Muscle of arm (tissue), 14 donors: ENCODE data around the gene MALRD1. TPM values are rescaled to one million over a fixed set of nuclear protein-coding genes. Genes with fewer than 3 reads are reported as not detected.
A peak's percentile ranks its signal among the peaks of the same experiment; 100 is the strongest.

Experiments used
- DNase-seq: peaks from one replicate; pipeline ENCODE4 v3.0.0-alpha.2; 2013
- long read RNA-seq, 11 donors: transcript quantifications; one replicate each; lab custom pipeline, GENCODE V29; 2026
- polyA plus RNA-seq, 12 donors: library from polyadenylated mRNA; unstranded; fragments of 120-200 nt; gene quantifications; one replicate each; pipeline ENCODE4 v1.2.1, GENCODE V29; 2013; ENCODE audit not compliant: insufficient read length in 12 of 12

The MALRD1 gene
- 10 to 100 TPM in 1 of 12 donors, 1 to 10 TPM in 3, under 1 TPM in 7, not detected in 1; 0.41 to 46.1 (median 0.87) TPM for polyA plus RNA-seq
- long read RNA-seq, donor 1: 0 reads
- long read RNA-seq, donor 2: 0 reads
- long read RNA-seq, donor 3: 0 reads
- long read RNA-seq, donor 4: 0 reads
- long read RNA-seq, donor 5: 0 reads
- long read RNA-seq, donor 6: 0 reads
- long read RNA-seq, donor 7: 0 reads
- long read RNA-seq, donor 8: 0 reads
- long read RNA-seq, donor 9: 0 reads
- long read RNA-seq, donor 10: 0 reads
- long read RNA-seq, donor 11: 0 reads

DNA sequence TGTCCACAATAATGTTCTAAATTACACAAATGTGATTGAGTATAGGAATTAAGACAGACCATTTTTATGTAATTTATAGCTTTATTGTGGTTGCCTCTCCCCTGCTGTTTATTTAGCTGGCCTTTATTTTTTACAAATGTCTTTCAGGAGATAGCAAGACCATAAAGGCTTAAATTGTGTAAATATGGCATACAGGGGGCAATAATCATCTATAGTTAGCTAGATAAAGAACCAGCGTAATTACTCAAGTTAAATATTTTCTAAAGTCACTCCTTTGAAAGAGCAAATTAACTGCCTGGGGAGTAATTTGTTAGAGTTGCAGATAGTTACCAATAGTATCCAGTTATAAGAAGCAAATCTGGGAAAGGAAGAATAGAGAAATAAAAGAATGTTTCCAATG lies at the start of gene MALRD1:
Gene MALRD1, plus strand, starts transcription at position 313 of the 400 bp plus-strand sequence. CDS start 138 bp downstream, outside the sequence.
- DNase-seq: no peak

DNA sequence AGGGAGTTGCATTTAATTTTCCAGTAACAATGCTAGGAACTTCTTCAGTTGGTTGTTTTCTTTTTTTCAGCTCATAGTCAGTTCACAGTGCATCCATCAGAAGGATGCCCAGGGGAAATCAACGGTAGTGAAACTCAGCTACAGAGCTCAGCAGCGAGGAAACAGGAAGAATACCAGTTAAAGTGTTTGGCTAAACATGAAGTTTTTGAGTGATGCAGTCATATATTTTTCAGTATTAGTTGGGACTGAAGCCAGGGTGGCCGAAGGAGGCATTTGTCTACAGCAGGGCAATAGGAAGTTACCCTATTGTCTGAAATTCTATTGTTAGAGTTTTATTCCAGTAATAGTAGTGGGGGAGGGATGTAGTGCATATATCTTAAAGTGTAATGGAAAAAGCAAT lies 45.3 kb upstream of the MALRD1 start:
- peak; percentile 10 for DNase-seq

DNA sequence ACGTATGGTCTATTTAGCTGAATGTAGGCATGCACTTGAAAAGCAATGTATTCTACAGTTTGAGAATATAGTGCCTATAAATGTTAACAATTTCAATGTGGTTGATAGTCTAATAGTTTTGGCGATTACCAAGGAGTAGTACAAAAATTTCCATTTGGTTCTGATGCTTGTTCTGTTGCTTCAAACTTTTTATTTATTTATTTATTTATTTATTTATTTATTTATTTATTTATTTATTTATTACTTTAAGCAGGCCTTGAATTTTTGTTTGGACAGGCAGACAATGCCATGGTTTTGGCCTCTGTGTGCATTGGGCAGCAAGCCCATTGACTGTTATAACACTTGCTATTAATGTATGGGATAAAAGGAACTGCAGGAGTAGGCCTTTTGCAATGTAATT lies 36.5 kb upstream of the MALRD1 start:
- DNase-seq: no peak

DNA sequence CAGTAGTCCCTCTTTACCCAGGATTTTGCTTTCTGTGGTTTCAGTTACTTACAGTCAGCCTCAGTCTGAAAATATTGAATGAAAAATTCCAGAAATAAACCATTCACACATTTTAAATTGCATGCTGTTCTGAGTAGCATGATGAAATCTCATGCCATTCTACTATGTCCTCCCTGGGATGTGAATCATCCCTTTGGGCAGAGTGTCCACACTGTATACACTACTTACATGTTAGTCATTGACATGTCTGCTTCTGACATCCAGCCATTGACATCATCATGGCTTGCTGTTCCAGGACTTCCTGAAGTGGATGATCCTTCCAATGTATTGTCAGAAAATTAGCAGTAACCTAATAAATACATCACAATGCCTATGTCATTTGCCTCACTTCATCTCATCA lies 34.6 kb upstream of the MALRD1 start:
- DNase-seq: no peak

DNA sequence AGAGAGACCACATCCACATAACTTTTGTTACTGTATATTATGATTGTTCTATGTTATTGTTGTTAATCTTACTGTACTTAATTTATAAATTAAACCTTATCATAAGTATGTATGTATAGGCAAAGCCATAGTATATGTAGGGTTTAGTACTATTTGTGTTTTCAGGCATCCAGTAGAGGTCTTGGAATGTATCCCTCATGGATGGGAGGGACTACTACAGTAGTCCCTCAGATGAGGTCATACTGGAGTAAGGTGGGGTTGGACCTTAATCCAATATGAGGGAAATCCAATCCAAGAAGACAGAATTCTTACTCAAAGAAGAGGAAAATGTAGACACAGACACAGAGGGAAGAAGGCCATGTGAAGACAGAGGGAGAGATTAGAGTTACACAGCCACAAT lies 34.1 kb upstream of the MALRD1 start:
- no peak for DNase-seq

DNA sequence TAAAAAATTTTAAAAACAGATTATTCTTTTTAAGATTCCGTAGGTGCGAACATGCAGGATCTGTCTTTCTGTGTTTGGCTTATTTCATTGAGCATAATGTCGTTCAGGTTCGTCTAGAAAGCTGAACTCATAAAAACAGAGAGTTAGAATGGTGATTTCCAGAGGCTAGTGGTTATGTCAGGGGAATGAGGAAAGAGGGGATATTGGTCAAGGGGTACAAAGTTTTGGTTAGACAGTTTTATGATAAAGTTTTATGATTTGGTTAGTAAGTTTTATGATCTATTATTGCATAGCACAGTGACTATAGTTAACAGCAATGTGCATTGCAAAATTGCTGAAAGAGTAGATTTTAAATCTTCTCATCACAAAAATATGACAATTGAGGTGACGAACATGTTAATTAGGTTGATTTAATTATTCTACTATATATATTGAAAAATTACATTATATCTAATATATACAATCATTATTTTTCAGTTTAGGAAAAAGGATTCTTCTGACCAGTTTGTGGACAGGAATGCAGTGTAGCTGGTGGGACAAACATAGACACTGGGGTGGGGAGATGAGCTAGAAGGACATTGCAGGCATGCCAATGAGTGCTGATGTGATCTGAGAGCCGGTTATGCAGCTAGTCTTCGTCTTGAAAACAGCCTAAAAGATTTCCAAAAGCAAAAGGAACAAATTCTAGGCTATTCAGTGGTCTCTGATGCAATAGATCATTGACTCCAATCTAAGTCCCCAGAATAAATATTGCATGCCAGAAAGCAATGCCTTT lies 31.3 kb upstream of the MALRD1 start:
- DNase-seq: no peak

DNA sequence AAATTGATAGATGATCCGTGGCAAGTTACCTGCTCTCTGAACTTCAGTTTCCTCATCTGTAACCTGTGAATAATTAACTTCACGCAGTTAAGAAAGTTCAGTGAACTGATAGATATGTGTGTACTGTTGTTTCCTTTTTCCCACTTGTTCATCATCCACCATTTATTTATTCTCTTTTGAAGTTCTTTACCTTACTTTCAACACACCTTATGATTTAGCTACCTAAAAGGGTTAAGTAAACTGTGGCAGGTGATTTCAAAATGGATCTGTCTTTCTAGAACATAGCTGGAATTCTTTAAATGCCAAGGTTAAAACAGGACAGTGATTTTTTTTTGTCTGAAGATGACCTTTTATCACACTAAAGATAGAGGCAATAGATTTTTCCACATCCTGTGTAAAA lies 27.4 kb upstream of the MALRD1 start:
- DNase-seq: no peak

DNA sequence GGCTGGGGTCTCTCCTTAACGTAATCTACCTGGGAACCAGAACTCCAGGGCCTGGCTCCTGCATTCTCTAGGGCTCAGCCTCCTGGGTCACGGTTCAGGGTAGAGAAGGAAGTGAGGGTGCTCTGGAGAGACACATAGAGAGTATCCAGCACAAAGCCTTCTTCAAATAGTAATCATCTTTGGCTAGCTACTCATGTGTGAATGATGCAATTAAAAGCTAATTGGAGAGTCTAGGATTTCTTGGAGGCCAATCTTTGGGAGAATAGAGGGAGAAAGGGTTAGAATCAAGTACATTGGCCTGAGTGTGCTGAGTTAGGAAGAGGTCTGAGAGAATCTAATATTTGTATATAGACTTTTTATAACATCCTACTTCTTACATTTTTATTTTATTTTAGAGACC lies 24.0 kb upstream of the MALRD1 start:
- DNase-seq: no peak

DNA sequence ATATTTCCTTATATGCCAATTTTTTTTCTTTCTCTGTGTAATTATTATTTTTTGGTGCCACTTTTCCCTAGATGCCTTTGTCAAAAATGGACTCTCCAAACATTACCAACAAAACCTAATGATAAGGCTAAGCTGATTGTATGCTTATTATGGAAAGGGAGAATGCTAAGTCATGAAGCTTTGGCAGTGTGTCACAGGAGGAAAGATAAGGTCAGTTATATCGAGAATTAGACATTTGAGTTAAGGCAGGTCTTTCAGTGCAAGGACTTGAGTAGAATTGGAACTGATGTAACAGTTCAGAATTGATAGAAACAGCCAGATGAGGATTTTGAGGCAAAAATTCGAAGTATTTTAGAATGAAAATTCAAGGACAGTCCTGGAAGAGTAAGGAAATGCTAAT lies 16.8 kb upstream of the MALRD1 start:
- no peak for DNase-seq

DNA sequence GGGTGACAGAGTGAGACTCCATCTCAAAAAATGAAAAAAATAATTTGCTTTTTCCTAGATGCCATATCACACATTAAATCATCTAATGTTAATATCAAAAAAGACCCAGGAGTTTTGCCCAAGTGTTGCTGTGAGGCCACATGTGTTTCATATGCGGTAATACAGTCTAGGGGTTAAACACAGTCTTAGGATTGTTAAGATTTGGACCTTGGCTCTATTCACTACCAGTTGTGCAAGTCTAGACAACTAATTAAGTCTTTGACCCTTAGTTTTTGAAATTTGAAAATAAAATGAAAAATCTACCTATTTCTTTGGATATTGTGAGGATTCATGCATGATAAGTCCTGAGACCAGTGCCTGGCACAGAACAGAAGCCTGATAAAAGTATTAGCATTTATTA lies 14.9 kb upstream of the MALRD1 start:
- no peak for DNase-seq

DNA sequence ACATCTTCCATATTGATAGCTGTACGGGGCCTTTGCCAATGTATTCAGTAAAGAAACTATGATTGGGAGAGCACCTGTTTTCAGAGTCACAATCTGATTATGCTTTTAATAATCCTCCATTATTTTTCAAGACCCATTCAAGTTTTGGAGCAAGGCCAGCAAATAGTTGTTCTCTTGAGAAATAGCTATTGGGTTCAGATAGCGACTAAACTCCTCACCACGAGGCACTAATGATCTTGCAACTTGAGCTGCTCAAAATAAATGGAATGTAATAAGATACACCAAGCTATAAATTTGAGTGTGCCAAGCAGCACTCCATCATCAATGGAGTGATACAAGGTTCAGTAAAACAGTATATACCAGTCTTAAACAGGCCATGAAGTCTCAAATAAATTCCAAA lies 7.4 kb upstream of the MALRD1 start:
- no peak for DNase-seq

DNA sequence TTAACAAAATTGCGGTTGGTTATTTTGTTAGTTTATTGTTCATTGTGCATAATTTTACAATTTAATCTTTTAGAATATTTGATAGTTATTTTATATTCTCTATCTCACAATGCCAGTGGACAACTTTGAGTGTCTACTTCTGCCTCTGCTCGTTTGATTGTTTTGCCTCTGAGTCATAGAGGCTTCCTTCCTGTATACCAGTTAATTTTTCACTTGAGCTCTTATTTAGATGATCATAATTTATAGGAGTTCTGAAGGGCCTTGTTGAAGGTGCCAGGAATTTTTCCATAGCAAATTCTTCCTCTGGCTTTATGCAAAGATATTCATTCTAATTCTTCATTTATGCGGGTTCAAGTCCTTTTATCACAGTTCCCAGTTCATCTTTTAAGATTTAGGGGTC lies 5.2 kb upstream of the MALRD1 start:
- no peak for DNase-seq

DNA sequence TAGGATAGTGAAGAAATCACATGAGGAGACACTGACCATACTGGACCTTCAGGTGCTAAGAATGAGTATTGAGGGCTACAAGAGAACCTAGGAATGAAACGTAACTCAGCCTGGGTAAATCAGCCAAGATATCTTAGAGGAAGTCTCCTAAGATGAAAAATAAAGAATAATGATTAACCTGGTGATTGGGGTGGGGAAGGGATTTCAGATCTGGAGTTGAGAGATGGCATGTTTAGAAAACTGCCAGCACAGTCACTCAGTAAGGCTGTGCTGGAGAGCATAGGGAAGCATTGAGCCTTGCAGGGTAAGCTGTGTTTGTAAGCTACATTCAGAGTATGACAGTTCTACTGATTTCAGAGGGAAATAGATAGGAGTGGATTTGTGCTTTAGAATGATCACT lies 1.9 kb upstream of the MALRD1 start:
- DNase-seq: no peak

DNA sequence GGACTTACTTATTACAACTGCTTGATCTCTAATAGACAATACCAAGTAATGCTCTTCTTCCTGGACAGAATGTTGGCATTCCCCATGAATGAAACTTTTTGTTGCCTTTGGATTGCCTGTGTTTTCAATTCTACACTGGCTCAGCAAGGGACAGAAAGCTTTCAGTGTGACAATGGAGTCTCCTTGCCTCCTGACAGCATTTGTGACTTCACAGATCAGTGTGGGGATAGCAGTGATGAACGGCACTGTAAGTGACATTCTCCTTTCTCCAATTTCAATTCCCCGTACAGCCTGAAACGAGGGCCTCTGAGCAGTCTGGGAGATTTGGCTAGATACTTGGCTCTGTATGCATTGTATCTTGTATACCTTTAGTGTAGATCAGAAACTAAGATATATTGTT lies 290 bp downstream of the MALRD1 start:
- DNase-seq: no peak

DNA sequence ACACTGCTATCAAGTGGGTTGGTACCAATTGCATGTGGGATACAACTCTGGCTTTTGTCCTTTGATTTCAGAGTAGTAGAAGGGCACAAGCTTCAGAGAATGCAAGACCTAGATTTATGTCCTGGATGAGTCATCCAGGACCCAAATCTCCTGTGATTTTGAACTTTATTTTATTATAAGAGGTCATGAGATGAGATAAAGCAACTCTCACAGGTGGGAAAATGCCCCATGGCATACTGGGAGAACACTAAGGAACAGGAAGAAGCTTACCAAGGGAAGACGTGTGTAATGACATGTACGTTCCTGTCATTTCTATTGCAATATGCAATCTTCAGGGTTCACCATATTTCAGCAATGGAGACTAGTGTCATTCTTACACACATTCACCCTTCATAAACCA lies 966 bp downstream of the MALRD1 start:
- DNase-seq: no peak

DNA sequence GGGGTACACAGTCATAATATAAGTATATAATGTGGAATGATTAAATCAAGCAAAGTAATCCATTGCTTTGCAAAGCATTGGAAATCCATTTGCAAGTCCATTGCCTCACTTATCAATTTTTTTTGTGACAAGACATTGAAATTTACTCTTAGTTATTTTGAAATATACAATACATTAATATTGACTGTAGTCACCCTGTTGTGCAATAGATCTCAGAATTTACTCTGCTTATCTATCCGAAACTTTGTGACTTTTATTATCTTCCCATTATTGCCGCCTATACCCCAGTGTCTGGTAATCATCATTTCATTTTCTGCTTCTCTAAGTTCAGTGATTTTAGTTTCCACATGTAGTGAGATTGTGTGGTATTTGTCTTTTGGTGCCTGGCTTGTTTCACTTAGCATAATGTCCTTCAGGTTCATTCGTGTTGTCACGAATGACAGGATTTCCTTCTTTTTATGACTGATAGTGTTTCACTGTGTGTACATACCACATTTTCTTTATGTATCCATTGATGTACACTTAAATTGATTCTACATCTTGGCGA lies 5.8 kb downstream of the MALRD1 start:
- DNase-seq: no peak

DNA sequence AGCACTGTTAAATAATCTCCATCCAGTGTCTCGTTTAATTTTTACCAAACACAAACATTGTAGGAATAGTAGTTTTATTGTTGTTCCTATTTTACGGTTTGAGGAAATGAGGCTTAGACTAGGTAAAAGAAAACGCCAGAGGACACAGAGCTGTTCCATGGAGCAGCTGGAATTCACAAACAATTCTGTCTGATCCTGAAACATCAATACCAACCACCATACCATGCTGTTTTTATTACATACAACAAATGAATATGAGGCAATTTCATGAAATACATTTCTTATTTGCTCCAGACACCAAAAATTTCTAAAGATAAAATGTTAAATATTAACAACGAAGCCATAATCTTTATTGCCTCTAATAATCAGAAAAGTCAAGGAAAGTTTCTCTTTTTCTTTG lies 9.4 kb downstream of the MALRD1 start:
- DNase-seq: no peak

DNA sequence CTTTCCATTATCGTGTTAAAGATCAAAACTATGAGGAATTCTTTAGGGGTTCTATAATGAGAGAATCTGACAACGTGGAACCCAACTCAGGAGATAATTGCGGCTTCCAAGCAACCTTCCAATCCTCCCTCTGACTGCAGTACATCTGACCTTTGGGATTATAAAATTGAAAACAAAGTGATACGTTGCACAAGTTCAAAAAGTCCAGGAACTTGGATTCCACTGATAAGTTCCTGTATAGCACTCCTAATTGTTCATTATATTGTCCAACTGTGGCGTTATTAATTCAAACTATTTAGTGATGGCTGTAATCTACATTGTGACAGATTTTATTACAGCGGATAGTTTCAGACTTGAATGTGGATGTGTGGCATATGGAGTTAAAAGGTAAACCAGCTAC lies 15.4 kb downstream of the MALRD1 start:
- DNase-seq: no peak

DNA sequence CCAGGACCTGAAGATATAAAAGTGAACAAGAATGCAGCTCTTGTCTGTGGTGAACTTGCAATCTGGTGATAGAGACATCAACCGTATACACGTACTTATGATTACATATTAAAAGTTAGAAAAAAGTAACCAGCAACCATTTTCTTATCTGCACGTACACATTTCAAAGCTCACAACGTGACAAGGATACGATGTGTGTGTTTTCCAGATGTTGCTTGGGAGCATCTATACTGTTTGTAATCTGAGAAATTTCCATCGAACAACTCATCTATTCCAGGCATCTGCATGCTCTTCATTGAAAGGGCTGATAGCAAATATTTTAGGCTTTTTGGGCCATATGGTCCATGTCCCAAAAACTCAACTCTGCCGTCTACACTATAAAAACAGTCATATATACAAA lies 23.3 kb downstream of the MALRD1 start:
- DNase-seq: no peak

DNA sequence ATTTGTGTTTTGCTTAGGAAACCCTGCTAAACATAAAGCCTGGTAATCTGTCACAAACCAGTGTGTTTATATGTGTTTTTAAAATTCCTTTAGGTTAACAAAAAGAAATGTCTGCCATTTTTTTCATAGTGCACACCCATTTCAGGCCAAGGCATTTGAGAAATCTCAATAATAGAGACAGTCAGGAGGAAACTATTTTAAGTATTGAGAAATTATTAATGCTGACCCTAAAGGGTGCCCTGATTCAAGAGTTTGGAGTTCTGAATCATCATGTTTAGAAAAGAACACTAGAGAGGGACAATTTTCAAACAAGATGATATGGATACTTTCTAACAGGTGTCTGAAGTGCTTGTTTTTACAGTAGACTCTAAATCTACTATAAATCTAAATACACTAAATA lies 28.7 kb downstream of the MALRD1 start:
- no peak for DNase-seq

DNA sequence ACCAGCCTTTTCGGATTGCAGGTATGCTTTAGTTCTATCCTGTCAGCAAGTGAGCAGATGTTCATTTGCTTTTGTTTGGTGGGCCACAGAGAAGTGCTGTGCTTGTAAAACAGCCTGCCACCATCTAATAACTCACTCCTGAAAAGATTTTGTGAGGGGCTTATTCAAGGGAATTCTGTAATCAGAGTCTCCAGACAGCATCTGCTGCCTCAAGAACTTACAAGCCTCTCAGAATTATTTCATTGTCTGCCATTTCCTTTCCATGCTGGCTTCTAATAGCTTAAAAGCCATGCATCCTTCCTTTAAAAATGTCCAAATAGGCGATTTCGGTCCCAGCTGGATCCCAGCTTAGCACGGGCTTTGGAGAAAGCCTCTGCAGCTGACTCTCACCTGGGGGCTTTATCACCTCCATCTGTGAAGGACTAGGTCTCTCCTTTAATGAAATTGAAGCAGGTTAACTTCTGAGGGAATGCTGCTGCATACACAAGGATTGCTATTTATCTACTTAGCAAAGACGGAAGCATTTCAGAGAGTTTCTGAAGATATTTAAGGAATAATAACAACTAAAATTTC lies 48.0 kb downstream of the MALRD1 start:
- DNase-seq: no peak

DNA sequence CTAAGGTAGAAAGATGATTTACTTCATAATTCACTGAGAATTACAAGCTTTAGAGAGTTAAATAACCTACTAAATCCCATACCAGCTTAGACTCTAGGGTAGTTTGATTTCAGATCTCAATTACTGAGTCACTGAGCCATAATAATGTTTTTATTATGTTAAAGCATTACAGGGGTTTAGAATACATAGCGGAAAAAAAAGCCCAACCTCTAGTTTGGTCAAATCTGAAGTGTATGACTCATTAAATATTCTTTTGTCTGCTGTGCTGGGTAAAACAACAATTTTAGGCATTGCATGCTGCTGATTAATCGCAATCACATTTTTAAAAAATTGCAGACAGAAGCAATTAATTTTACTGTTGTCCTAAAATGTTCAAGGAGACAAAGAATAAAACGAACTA lies 48.5 kb downstream of the MALRD1 start:
- no peak for DNase-seq

DNA sequence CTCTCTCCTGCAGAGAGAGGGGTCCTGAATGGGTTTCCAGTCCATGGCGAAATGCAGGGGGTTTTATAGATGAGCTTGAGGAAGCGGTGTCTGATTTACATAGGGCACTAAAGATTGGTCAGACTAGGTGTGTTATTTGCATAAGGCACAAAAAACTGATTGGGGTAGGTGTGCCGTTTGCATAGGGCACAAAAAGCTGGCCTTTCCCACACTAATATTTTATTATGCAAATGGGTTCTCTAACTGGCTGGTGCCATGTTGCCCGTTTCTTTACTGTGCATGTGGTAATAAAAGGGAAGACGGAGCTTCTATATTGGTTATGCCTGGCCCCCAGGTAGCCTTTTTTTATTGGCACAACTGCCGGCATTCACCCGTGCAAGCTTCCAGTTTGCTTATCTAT lies 50.2 kb downstream of the MALRD1 start:
- no peak for DNase-seq
